ENCODE data around the gene AANAT. TPM values are rescaled to one million over a fixed set of nuclear protein-coding genes. Genes with fewer than 3 reads are reported as not detected.

The AANAT gene
- total RNA-seq, 1 donor from 2014 or later: not detected

DNA sequence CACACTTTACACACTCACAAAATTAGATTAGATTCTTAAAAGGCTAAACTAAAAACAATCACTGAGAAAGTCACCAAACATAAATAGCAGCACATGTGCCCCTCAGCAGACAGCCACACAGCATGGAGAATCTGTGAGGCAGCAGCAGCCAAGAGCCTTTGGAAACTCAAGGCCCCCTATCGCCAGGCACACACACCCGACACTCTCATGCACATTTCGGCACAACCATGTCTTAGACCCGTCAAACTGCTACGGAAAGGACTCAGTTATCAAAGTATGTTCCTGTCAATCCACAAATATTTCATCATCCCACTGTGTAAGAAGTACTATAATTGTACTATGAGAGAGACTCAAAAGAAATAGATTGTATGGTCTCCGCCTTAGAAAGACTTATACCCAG lies 35.4 kb upstream of the AANAT start:
- Mint-ChIP-seq H3K4me1 (ENCODE audit: low read depth) (peaks cover 30% of the 10 kb centered on the region), H3K27me3 (ENCODE audit: low read depth) (no peaks in the 10 kb centered on the region), H3K4me3 (ENCODE audit: unreplicated experiment) (no peak overlapping the region), H3K27ac (ENCODE audit: unreplicated experiment) (peak overlapping the region; percentile 59), H3K9me3 (ENCODE audit: low read depth) (no peaks in the 10 kb centered on the region), H3K36me3 (ENCODE audit: low read depth) (peaks cover 2% of the 10 kb centered on the region)
- TF ChIP-seq, protein P1, sequence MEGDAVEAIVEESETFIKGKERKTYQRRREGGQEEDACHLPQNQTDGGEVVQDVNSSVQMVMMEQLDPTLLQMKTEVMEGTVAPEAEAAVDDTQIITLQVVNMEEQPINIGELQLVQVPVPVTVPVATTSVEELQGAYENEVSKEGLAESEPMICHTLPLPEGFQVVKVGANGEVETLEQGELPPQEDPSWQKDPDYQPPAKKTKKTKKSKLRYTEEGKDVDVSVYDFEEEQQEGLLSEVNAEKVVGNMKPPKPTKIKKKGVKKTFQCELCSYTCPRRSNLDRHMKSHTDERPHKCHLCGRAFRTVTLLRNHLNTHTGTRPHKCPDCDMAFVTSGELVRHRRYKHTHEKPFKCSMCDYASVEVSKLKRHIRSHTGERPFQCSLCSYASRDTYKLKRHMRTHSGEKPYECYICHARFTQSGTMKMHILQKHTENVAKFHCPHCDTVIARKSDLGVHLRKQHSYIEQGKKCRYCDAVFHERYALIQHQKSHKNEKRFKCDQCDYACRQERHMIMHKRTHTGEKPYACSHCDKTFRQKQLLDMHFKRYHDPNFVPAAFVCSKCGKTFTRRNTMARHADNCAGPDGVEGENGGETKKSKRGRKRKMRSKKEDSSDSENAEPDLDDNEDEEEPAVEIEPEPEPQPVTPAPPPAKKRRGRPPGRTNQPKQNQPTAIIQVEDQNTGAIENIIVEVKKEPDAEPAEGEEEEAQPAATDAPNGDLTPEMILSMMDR (IDR thresholded peaks at IDR 0.05): no peak
- DNase-seq (ENCODE audit: low spot score): no peak

DNA sequence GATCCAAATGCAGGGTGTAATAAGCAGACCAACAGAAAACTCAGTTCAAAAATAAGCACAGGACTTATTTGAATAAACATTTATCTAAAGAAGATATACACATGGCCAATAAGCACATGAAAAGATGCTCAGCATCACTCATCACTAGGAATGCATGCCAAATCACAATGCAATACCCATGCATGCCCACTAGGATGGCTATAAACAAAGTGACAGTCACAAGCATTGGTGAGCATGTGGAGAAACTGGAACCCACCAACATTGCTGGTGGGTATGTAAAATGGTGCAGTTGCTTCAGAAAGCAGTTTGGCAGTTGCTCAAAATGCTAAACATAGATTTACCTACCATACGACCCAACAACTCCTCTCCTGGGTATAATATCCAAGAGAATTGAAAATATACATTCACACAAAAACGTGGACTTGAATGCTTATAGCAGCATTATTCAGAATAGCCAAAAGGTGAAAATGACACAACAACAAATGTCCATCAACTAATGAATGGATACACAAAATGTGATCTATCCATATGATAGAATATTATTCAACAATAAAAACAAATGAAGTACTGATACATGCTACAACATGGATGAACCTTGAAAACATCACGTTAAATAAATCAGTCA lies 34.6 kb upstream of the AANAT start:
- no peak overlapping the region for H3K4me3 Mint-ChIP-seq (ENCODE audit: unreplicated experiment)
- DNase-seq (ENCODE audit: low spot score): no peak
- TF ChIP-seq, protein P1 (IDR thresholded peaks at IDR 0.05): peak; percentile 70
- no peaks in the 10 kb centered on the region for H3K9me3 Mint-ChIP-seq (ENCODE audit: low read depth)
- no peak overlapping the region for H3K27ac Mint-ChIP-seq (ENCODE audit: unreplicated experiment)
- H3K4me1 Mint-ChIP-seq (ENCODE audit: low read depth): peaks cover 22% of the 10 kb centered on the region
- H3K27me3 Mint-ChIP-seq (ENCODE audit: low read depth): no peaks in the 10 kb centered on the region
- peaks cover 2% of the 10 kb centered on the region for H3K36me3 Mint-ChIP-seq (ENCODE audit: low read depth)

DNA sequence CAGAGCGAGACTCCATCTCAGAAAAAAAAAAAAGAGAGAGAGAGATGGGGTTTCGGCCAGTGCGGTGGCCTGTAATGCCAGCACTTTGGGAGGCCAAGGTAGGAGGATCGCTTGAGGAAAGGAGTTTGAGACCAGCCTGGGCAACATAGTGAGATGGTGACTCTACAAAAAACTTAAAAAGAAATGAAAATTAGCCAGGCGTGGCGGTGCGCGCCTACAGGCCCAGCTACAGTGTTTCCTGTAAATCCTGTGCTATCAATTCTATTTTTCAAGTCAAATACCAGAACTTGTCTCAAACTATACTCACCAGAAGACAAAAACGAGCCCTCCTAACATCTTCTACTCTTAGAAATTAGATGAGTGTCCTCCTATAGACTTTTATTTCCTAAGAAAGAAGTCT lies 33.7 kb upstream of the AANAT start:
- Mint-ChIP-seq H3K27ac (ENCODE audit: unreplicated experiment) (no peak overlapping the region), H3K36me3 (ENCODE audit: low read depth) (peaks cover 2% of the 10 kb centered on the region), H3K27me3 (ENCODE audit: low read depth) (no peaks in the 10 kb centered on the region), H3K9me3 (ENCODE audit: low read depth) (no peaks in the 10 kb centered on the region), H3K4me3 (ENCODE audit: unreplicated experiment) (no peak overlapping the region), H3K4me1 (ENCODE audit: low read depth) (peaks cover 13% of the 10 kb centered on the region)
- no peak for DNase-seq (ENCODE audit: low spot score)
- TF ChIP-seq, protein P1 (IDR thresholded peaks at IDR 0.05): no peak

DNA sequence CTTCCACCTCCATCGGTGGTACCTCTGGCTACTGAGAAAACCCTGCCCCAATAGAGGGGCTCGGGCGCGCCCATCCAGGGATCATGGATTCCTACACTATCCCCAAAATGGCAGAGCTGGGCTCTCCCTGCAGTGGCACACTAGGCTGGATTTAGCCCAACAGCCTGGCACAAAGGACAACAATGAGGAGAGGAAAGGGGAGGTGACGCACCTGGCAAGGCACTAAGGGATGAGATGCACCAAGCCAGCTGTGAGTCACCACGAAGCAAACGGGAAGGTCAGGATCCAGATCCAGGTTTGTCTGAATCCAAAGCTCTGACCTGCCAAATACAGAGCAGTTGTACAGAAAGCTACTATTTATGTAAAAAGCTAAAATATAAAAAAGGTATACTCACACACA lies 32.5 kb upstream of the AANAT start:
- no peaks in the 10 kb centered on the region for H3K9me3 Mint-ChIP-seq (ENCODE audit: low read depth)
- no peaks in the 10 kb centered on the region for H3K27me3 Mint-ChIP-seq (ENCODE audit: low read depth)
- no peak overlapping the region for H3K27ac Mint-ChIP-seq (ENCODE audit: unreplicated experiment)
- no peak overlapping the region for H3K4me3 Mint-ChIP-seq (ENCODE audit: unreplicated experiment)
- DNase-seq (ENCODE audit: low spot score): no peak
- peaks cover 12% of the 10 kb centered on the region for H3K4me1 Mint-ChIP-seq (ENCODE audit: low read depth)
- TF ChIP-seq, protein P1 (IDR thresholded peaks at IDR 0.05): no peak
- H3K36me3 Mint-ChIP-seq (ENCODE audit: low read depth): peaks cover 2% of the 10 kb centered on the region

DNA sequence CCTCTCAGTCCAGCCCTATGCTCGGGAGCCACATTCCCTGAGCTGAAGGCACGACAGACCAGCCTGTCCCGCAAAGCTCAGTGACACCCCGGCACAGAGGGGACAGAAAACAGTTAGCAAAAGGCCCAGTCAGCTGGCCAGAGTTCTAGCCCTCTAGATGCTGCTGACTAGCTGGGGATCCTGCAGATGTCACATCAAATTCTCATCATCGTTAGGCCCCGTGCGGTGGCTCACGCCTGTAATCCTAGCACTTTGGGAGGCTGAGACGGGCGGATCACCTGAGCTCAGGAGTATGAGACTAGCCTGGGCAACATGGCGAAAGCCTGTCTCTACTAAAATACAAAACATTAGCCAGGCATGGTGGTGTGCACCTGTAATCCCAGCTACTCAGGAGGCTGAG lies 31.7 kb upstream of the AANAT start:
- TF ChIP-seq, protein P1 (IDR thresholded peaks at IDR 0.05): no peak
- no peaks in the 10 kb centered on the region for H3K27me3 Mint-ChIP-seq (ENCODE audit: low read depth)
- no peaks in the 10 kb centered on the region for H3K9me3 Mint-ChIP-seq (ENCODE audit: low read depth)
- H3K4me3 Mint-ChIP-seq (ENCODE audit: unreplicated experiment): no peak overlapping the region
- H3K27ac Mint-ChIP-seq (ENCODE audit: unreplicated experiment): no peak overlapping the region
- DNase-seq (ENCODE audit: low spot score): no peak
- H3K36me3 Mint-ChIP-seq (ENCODE audit: low read depth): no peaks in the 10 kb centered on the region
- H3K4me1 Mint-ChIP-seq (ENCODE audit: low read depth): peaks cover 9% of the 10 kb centered on the region
